Stimulated activated CD4-positive, alpha-beta T cell treated with anti-CD3 and anti-CD28 coated beads, TNF-alpha, amount 100 ng/mL, for 4 hours (primary cell): Measurements from ENCODE around the gene RPS8.
"Not testable (repeated sequence)": the region's sequence is repeated elsewhere in the genome, so short reads cannot be mapped to it uniquely, and the experiment has no call there.

Source experiments
- DNase-seq, 3 experiments: peaks; one replicate each; pipeline ENCODE4 v3.0.0-alpha.2; 2020; ENCODE audit warnings: low read depth in 3 of 3

The RPS8 gene

DNA sequence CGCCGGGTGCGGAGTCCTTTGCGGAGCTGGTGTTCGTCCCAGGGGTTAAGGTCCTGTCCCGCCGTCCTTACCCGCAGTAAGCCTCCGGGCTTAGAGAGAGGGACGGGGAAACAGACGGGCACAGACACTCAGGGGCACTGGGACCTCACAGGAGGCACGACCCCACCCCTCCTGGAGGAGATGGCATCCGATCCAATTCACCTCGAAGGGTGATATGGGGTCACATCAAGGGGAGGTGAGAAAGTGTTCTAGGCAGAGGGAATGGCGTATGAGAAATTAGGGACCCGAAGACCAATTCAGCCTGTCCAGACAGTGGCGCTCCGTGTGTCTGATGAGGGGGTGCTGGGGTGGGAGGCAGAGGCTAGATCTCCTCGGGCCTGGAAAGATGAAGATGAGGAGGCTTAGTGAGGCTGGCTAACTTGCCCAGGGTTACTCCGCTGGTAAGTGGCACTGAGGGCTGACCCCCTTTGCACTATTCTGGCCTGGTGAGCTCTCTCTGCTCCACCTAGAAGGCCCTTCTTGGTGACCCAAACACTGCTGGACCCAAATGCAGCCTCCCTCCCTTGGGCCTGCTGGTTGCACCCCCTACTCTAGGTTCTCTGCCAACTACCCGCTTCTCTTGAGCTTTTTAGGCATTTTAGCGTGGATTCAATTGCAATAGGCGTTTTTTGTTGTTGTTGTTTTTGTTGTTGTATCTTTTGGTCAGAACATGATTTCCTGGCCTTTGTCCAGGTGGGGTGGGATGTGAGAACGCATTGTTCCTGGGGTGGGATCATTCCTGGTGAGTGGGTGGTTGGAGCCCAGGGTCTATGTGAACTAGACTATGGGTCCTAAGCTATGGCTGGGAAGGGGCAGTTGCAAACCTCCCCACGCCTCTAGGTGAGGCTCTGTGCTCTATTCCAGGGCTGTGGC is 45.2 kb downstream of the RPS8 start:
- no peak for DNase-seq

DNA sequence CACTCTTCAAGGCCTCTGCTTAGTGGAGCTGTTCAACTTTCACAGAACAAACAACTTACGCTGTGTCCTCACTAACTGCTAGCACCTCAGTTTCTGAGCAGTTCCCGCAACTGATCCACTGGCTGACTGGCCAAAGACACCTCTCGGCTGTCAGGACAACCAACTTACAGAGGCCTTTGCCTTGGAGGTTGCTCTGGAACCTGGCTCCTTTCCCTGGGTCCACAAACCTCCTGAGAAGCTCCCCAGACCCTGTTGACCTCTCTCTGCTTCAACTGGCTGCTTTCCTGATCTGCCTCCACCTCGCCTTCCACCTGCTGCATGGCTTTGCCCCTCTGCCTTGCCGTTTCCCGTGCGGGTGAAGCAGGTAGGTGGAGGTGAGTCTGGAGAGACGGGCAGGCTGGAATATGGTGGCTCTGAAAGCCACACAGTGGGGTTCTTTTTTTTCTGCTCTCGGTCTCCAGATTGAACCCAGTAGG is 45.9 kb downstream of the RPS8 start:
- no peak for DNase-seq

GRCh38 chr1:44822131-44822701 is 46.9 kb downstream of the RPS8 start:
- DNase-seq: no peak

GRCh38 chr1:44822981-44823451 is 47.7 kb downstream of the RPS8 start:
- no peak for DNase-seq

DNA sequence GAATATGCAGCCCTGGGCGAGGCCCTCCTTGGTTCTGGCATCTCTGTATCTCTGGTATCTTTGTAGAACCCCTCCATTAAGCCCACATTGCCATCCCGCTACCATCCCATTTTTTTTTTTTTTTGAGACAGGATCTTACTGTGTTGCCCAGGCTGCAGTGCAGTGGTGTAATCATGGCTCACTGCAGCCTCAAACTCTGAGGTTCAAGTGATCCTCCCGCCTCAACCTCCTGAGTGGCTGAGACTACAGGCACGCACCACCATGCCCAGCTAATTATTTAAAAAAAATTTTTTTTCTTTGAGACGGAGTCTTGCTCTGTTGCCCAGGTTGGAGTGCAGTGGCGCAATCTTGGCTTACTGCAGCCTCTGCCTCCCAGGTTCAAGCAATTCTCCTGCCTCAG is 49.1 kb downstream of the RPS8 start:
- not testable (repeated sequence) for DNase-seq

DNA sequence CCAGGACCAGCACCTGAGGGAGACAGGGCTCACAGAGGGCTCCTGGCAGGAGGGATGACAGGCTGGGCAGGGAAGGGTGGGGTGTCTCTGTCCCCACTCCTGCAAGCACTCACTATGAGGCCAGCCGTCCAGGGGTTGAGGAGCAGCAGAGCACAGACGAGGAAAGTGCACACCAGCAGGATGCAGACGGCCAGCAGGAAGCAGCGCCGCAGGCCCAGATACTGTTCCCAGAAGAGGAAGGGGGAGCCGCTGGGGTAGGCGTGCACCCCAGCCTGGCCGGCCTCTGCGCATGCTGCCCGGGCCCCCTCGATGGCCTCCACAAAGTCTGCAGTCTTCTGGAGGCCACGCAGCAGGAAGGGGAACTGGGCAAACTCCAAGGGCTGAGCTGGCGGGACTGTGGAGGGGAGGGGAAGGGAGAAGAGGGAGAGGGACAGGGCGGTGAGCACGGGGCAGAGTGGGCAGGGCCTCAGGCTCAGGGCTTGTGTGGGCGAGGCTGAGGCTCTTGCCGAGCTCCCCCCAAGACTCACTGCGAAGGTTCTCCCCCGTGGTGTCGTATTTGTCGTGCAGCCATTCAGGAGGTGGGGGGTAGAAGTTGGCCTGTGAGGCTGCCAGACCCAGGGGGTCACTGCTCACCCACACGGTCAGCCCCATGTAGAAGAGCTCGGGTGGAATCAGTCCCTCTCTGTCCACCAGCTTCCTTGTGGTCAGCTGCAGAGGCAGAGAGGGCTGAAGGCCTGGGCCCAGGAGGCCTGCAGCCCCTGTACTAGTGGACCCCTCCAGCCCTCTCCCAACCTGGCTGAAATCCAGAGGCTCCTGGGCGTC is 51.2 kb downstream of the RPS8 start:
- DNase-seq: no peak

GRCh38 chr1:44827197-44828002 is 52.1 kb downstream of the RPS8 start:
- no peak for DNase-seq

GRCh38 chr1:44828003-44828651 is 52.8 kb downstream of the RPS8 start:
- DNase-seq: no peak
